GM21515 (cell line): ENCODE results near the gene APMAP.

Source experiments
- ATAC-seq: cut with Tn5 transposase; IDR thresholded peaks from one replicate; pipeline ENCODE4 v1.9.1; 2021; ENCODE audit not compliant: unreplicated experiment

The APMAP gene

DNA sequence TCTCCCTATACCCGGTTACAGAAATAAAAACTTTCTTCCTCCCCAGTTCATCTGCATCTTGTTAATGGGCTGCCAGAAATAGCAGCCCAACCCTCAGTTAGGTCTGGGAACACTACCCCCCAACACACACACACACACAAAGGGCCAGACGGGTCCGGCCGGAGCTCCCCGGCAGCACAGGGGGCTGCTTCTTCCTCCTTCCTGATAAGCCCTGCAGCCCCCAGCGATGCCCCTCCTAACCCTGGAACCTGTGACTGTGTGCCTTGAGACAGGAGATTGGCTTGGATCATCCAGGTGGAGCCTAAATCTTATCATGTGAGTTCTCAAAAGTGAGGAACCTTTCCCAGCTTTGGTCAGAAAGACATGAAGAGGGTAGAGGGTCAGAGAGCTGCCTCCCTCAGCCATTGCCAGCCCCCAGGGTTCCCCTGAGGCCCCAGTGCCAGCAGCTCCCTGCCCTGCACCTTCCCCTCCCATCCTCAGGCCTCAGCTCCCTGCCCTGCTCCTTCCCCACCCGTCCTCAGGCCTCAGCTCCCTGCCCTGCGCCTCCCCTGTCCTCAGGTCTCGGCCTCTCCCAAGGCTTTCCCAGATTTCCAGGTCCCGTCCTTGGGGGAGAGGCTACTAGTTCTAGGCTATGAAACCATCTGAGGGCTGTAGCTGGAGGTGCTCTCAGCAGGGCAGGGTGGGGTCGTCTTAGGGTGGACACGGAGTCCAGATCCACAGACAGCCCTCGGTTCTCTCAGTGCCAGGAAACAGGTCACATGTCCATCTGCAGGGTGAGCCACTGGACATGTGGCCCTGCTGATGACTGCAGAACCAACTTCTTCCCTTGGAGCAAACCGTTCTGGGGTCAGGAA lies 77.9 kb downstream of the APMAP start:
- ATAC-seq, result no peak

DNA sequence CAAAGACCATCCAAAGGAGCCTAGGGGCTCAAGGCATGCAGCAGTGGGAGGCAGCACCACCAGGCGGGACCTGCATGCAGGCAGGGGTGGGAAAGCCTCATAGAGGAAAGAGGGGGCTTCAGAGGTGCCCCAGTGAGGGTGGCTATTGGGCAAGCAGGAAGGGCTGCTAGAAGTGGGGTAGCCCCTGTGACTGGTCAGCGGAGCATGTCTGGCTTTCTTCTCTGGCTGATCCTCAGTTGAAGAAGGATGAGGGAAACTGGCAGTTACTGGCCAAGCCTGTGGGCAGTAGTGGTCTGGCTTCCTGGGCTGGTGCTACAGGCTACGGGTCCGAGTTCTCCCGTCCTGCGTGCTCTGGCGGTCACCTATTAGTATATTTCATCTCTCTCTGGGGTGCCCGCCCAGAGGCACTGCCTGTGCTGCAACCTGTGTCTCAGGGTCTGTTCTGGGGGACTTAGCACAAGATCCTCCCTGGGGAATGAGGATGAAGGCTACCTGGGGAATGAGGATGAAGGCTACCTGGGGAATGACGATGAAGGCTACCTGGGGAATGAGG lies 79.4 kb downstream of the APMAP start:
- no peak for ATAC-seq
